K562 (cell line): ENCODE measurements around the gene HAAO. TPM values are rescaled to one million over a fixed set of nuclear protein-coding genes. Genes with fewer than 3 reads are reported as not detected.

ENCODE experiments used
- ATAC-seq: fragments of 200-7000 bp; cut with Tn5 transposase; 3 replicates; pipeline ENCODE4 v1.9.1; 2020; ENCODE audit warnings: moderate library complexity
- BruUV-seq: library from RNA; stranded (reverse); fragments of 400-500 nt; replicated peaks from 2 replicates; lab custom pipeline; 2021; lab: Mats Ljungman, UMichigan
- CTCF ChIA-PET: fragments of 300-600 bp; formaldehyde crosslinking; extraction: SDS; loops from one replicate; lab custom pipeline; 2021; ENCODE audit warnings: low intra/inter-chr PET ratio; lab: Yijun Ruan, JAX
- POLR2A ChIA-PET: fragments of 300-600, 350-650 bp; sonication (Branson Sonifier 250); formaldehyde crosslinking; extraction: SDS; loops from one replicate; lab custom pipeline; 2021; ENCODE audit warnings: antibody characterized with exemption, inconsistent platforms; lab: Yijun Ruan, JAX
- DNase-seq, 4 experiments: peaks; one replicate each; pipeline versions ENCODE4 v3.0.0 to v3.0.0-alpha.2; 2011 to 2018; ENCODE audit warnings: low spot score in 3 of 4, mixed read lengths in 3 of 4; ENCODE audit errors: extremely low read depth in 1 of 4
- FAIRE-seq: peaks from 2 replicates; lab custom pipeline; 2011; peaks lifted over from hg19 to GRCh38; lab: Jason Lieb, UNC
- H2AFZ ChIP-seq: 2 replicates; pipeline ENCODE4 v1.6.0; 2011; ENCODE audit warnings: low read depth, low read length, control low read depth, inconsistent platforms
- H3K27ac ChIP-seq: fragments of 200-600 bp; 3 replicates; pipeline ENCODE4 v1.8.0; 2011; ENCODE audit warnings: low read depth, mild to moderate bottlenecking, control low read depth, inconsistent platforms, low read length, moderate library complexity, mixed read lengths; ENCODE audit errors: extremely low read depth
- H3K27me3 ChIP-seq, 2 experiments: fragments of 300-600 bp in 1 of 2; 2 replicates in 1 of 2; 3 replicates in 1 of 2; pipeline versions ENCODE4 v1.6.0 to v1.8.0; 2011; ENCODE audit warnings: inconsistent platforms in 2 of 2, low read length in 2 of 2, mild to moderate bottlenecking in 1 of 2, mixed read lengths in 1 of 2, moderate library complexity in 1 of 2; ENCODE audit not compliant: control insufficient read depth in 2 of 2, insufficient read depth in 2 of 2
- H3K36me3 ChIP-seq: fragments of 300-600 bp; 3 replicates; pipeline ENCODE4 v1.8.0; 2011; ENCODE audit warnings: mild to moderate bottlenecking, low read length, inconsistent platforms; ENCODE audit not compliant: control insufficient read depth, insufficient read depth
- H3K4me1 ChIP-seq, 2 experiments: fragments of 200-600 bp in 1 of 2; replicated peaks in 1 of 2; 2 replicates in 1 of 2; 3 replicates in 1 of 2; pipeline versions ENCODE4 v1.5.1 to v1.8.0; 2011; ENCODE audit warnings: inconsistent platforms in 2 of 2, low read length in 2 of 2, mild to moderate bottlenecking in 1 of 2, mixed read lengths in 1 of 2, moderate library complexity in 1 of 2; ENCODE audit not compliant: control insufficient read depth in 2 of 2, insufficient read depth in 2 of 2
- H3K4me2 ChIP-seq: 2 replicates; pipeline ENCODE4 v1.6.1; 2011; ENCODE audit warnings: low read length, control low read depth, inconsistent platforms, mixed read lengths; ENCODE audit not compliant: insufficient read depth
- H3K4me3 ChIP-seq: fragments of 200-600 bp; sonication (generic), shearing (Covaris generic); 2 replicates; pipeline ENCODE4 v1.5.1; 2016; ENCODE audit warnings: control low read depth, inconsistent platforms
- H3K79me2 ChIP-seq: fragments of 200-600 bp; 3 replicates; pipeline ENCODE4 v1.8.0; 2011; ENCODE audit warnings: low read length, inconsistent platforms; ENCODE audit not compliant: control insufficient read depth, insufficient read depth
- H3K9ac ChIP-seq, 2 experiments: 2 replicates each; pipeline versions ENCODE4 v1.6.0 to v1.6.1; 2011; ENCODE audit warnings: low read depth in 2 of 2, low read length in 2 of 2, control low read depth in 1 of 2, inconsistent platforms in 1 of 2, mild to moderate bottlenecking in 1 of 2, mixed read lengths in 1 of 2; ENCODE audit not compliant: insufficient read depth in 1 of 2
- H3K9me1 ChIP-seq: one replicate; pipeline ENCODE4 v1.6.0; 2011; ENCODE audit warnings: inconsistent platforms, mild to moderate bottlenecking, low read length, moderate library complexity; ENCODE audit not compliant: control insufficient read depth, insufficient read depth
- H3K9me3 ChIP-seq: replicated peaks from 2 replicates; pipeline ENCODE4 v1.5.1; 2011; ENCODE audit warnings: low read depth, low read length, inconsistent platforms; ENCODE audit not compliant: control insufficient read depth, insufficient read depth
- H4K20me1 ChIP-seq: replicated peaks from 2 replicates; pipeline ENCODE4 v1.6.1; 2011; ENCODE audit warnings: low read length, inconsistent platforms, mixed read lengths; ENCODE audit not compliant: control insufficient read depth, insufficient read depth
- ATF1 ChIP-seq, 2 experiments: fragments of 450-650 bp in 1 of 2; IDR thresholded peaks; 2 replicates each; pipeline ENCODE4 v1.6.1; 2016; ENCODE audit warnings: missing compliant biosample characterization in 1 of 2, missing genetic modification characterization in 1 of 2
- HDAC3 ChIP-seq: fragments of 450-650 bp; IDR thresholded peaks from 2 replicates; pipeline ENCODE4 v1.6.1; 2018; ENCODE audit warnings: borderline replicate concordance, mild to moderate bottlenecking, moderate library complexity; ENCODE audit not compliant: partially characterized antibody
- HDAC6 ChIP-seq: IDR thresholded peaks from 2 replicates; pipeline ENCODE4 v1.6.1; 2012; ENCODE audit warnings: low read depth, mild to moderate bottlenecking, control low read depth, inconsistent platforms, low read length, moderate library complexity
- HEY1 ChIP-seq: fragments of 250-450 bp; sonication (Bioruptor Pico); IDR thresholded peaks from 2 replicates; pipeline ENCODE4 v1.5.0; 2020; ENCODE audit warnings: mild to moderate bottlenecking, moderate library complexity, borderline replicate concordance
- MTA1 ChIP-seq: fragments of 450-650 bp; IDR thresholded peaks from 2 replicates; pipeline ENCODE4 v1.6.1; 2017; ENCODE audit warnings: borderline replicate concordance
- NCOA1 ChIP-seq: fragments of 450-650 bp; IDR thresholded peaks from 2 replicates; pipeline ENCODE4 v1.6.1; 2016; ENCODE audit warnings: low read depth
- SNIP1 ChIP-seq: fragments of 450-650 bp; IDR thresholded peaks from 2 replicates; pipeline ENCODE4 v1.7.1; 2017; ENCODE audit warnings: low read depth, mild to moderate bottlenecking
- SREBF2 ChIP-seq: sonication (generic); formaldehyde crosslinking; IDR thresholded peaks from 2 replicates; pipeline ENCODE4 v1.4.0; 2020; ENCODE audit warnings: mild to moderate bottlenecking, missing genetic modification reagents
- ZKSCAN8 ChIP-seq: fragments of 200-800 bp; sonication (Bioruptor generic); IDR thresholded peaks from 2 replicates; pipeline ENCODE4 v1.6.1; 2016; ENCODE audit warnings: missing genetic modification characterization, missing compliant biosample characterization
- ZNF165 ChIP-seq: fragments of 250-450 bp; sonication (Bioruptor Pico); IDR thresholded peaks from 2 replicates; pipeline ENCODE4 v1.4.0; 2020; ENCODE audit warnings: borderline replicate concordance
- WGBS: fragments of 100-300 bp; shearing (Covaris generic); methylation state at CpG from one replicate; pipeline ENCODE4 v1.1.6; 2016; ENCODE audit warnings: low coverage, mixed read lengths; ENCODE audit not compliant: insufficient coverage; ENCODE audit errors: missing lambda C conversion rate; 5-methylcytosine and 5-hydroxymethylcytosine counted together
- in situ Hi-C: fragments of 300-500 bp; cut with MboI; formaldehyde crosslinking; loops from 4 replicates; pipeline ENCODE4 v1.15.0; 2018; ENCODE audit warnings: inconsistent platforms, mixed read lengths
- intact Hi-C: fragments of 100-400 bp; cut with micrococcal nuclease; formaldehyde crosslinking; loops from 2 replicates; pipeline ENCODE4 v1.14.2; 2022
- polyA plus RNA-seq, 8 experiments: library from polyadenylated mRNA; depleted of rRNA in 4 of 8; stranded (reverse) in 5 of 8; unstranded in 3 of 8; fragments of >200 nt; fragmentation: Nextera tagmentation in 2 of 8; fragmentation: Illumina TruSeq in 1 of 8; extraction: Ambion mirVana in 2 of 8; extraction: Trizol in 1 of 8; gene quantifications; 2 replicates each; pipeline versions ENCODE4 v1.2.1 to v1.2.3, GENCODE V29; 2011 to 2014; ENCODE audit warnings: inconsistent platforms in 1 of 8, missing spikeins in 1 of 8
- total RNA-seq, 7 experiments: library from RNA; depleted of rRNA in 6 of 7; stranded (reverse); fragments of >200 nt in 6 of 7; fragmentation: Illumina TruSeq in 2 of 7; extraction: Trizol in 2 of 7; gene quantifications; 2 replicates each; pipeline versions ENCODE4 v1.2.1 to v1.2.3, GENCODE V29; 2011 to 2021; ENCODE audit warnings: low replicate concordance in 1 of 7
- TF ChIP-seq, protein P1 (sequence below): sonication (generic); formaldehyde crosslinking; IDR thresholded peaks from 2 replicates; pipeline ENCODE4 v1.8.1; 2023; ENCODE audit warnings: mild to moderate bottlenecking, missing genetic modification reagents
- TF ChIP-seq, protein P2 (sequence below): fragments of 450-650 bp; IDR thresholded peaks from 2 replicates; pipeline ENCODE4 v1.6.1; 2016; ENCODE audit warnings: low read depth

The HAAO gene
- total and polyA plus RNA-seq, 9 of the 15 experiments (the other 6 are each of a cell fraction or from before 2014, with no cell fraction given), result not detected

DNA sequence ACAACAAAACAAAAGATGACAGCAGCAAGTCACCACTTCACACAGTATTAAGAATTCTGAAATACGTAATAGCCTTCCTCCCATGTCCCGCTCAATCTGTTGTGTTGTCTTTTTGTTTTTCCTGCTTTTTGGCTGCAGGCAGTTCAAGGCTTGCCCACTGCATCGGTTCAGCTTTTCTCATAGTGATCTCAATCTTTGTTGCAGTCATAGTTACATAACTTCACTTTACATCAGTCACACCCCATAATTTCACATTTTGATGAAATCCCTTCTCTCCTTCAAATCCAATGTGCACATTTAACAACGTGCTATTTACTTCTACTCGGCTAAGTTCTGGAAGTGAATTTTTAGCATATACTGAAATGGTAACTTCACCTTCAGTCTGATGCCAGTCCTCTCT is 33.8 kb upstream of the HAAO start (continued):
- TF ChIP-seq HDAC6 (no peak), NCOA1 (no peak), MTA1 (no peak), HEY1 (CRISPR knock-in tag) (no peak), SREBF2 (CRISPR knock-in tag) (no peak), SNIP1 (no peak)
- TF ChIP-seq, protein P1, sequence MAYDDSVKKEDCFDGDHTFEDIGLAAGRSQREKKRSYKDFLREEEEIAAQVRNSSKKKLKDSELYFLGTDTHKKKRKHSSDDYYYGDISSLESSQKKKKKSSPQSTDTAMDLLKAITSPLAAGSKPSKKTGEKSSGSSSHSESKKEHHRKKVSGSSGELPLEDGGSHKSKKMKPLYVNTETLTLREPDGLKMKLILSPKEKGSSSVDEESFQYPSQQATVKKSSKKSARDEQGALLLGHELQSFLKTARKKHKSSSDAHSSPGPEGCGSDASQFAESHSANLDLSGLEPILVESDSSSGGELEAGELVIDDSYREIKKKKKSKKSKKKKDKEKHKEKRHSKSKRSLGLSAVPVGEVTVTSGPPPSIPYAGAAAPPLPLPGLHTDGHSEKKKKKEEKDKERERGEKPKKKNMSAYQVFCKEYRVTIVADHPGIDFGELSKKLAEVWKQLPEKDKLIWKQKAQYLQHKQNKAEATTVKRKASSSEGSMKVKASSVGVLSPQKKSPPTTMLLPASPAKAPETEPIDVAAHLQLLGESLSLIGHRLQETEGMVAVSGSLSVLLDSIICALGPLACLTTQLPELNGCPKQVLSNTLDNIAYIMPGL (CRISPR knock-in tag), result no peak

- Histone ChIP-seq H3K9ac (no peak overlapping the region), H3K79me2 (no peaks in the 10 kb centered on the region), H3K4me1 (peaks cover 3 to 9% of the 10 kb centered on the region in 2 experiments; a peak in 2 of 5 replicates), H2AFZ (no peak overlapping the region), H3K4me2 (no peak overlapping the region), H3K4me3 (no peak overlapping the region), H3K27ac (no peak overlapping the region), H4K20me1 (0 out of 2 replicates have a peak, but pooled peaks cover 8% of the 10 kb centered on the region), H3K27me3 (no peaks in the 10 kb centered on the region; a peak in 1 of 5 replicates), H3K9me3 (no peaks in the 10 kb centered on the region), H3K36me3 (no peaks in the 10 kb centered on the region), H3K9me1 (no peaks in the 10 kb centered on the region)
- ATAC-seq (no peak), DNase-seq (no peak), FAIRE-seq (no peak)
- 21% methylated on average over 2 of the region's 2 CpGs for WGBS
- BruUV-seq, result no TSS peak
- intact Hi-C loops (no loop called here), in situ Hi-C loops (loop anchor here (10.0 kb wide), 1 partner anchor 660 kb away; no protein-coding TSS in a partner anchor)
- CTCF ChIA-PET, result interaction anchor here (1.1 kb wide), 1 partner anchor 785 kb away, joined by 3 read pairs; no protein-coding TSS in a partner anchor
- POLR2A ChIA-PET, result interaction anchor here (0.7 to 1.7 kb wide), 2 partner anchors 14 to 707 kb away, joined by 4 read pairs; no protein-coding TSS in a partner anchor
- no peak for TF ChIP-seq HDAC3
- no peak for TF ChIP-seq NCOA1
- no peak for TF ChIP-seq ZKSCAN8 (CRISPR knock-in tag)
- TF ChIP-seq, protein P2, sequence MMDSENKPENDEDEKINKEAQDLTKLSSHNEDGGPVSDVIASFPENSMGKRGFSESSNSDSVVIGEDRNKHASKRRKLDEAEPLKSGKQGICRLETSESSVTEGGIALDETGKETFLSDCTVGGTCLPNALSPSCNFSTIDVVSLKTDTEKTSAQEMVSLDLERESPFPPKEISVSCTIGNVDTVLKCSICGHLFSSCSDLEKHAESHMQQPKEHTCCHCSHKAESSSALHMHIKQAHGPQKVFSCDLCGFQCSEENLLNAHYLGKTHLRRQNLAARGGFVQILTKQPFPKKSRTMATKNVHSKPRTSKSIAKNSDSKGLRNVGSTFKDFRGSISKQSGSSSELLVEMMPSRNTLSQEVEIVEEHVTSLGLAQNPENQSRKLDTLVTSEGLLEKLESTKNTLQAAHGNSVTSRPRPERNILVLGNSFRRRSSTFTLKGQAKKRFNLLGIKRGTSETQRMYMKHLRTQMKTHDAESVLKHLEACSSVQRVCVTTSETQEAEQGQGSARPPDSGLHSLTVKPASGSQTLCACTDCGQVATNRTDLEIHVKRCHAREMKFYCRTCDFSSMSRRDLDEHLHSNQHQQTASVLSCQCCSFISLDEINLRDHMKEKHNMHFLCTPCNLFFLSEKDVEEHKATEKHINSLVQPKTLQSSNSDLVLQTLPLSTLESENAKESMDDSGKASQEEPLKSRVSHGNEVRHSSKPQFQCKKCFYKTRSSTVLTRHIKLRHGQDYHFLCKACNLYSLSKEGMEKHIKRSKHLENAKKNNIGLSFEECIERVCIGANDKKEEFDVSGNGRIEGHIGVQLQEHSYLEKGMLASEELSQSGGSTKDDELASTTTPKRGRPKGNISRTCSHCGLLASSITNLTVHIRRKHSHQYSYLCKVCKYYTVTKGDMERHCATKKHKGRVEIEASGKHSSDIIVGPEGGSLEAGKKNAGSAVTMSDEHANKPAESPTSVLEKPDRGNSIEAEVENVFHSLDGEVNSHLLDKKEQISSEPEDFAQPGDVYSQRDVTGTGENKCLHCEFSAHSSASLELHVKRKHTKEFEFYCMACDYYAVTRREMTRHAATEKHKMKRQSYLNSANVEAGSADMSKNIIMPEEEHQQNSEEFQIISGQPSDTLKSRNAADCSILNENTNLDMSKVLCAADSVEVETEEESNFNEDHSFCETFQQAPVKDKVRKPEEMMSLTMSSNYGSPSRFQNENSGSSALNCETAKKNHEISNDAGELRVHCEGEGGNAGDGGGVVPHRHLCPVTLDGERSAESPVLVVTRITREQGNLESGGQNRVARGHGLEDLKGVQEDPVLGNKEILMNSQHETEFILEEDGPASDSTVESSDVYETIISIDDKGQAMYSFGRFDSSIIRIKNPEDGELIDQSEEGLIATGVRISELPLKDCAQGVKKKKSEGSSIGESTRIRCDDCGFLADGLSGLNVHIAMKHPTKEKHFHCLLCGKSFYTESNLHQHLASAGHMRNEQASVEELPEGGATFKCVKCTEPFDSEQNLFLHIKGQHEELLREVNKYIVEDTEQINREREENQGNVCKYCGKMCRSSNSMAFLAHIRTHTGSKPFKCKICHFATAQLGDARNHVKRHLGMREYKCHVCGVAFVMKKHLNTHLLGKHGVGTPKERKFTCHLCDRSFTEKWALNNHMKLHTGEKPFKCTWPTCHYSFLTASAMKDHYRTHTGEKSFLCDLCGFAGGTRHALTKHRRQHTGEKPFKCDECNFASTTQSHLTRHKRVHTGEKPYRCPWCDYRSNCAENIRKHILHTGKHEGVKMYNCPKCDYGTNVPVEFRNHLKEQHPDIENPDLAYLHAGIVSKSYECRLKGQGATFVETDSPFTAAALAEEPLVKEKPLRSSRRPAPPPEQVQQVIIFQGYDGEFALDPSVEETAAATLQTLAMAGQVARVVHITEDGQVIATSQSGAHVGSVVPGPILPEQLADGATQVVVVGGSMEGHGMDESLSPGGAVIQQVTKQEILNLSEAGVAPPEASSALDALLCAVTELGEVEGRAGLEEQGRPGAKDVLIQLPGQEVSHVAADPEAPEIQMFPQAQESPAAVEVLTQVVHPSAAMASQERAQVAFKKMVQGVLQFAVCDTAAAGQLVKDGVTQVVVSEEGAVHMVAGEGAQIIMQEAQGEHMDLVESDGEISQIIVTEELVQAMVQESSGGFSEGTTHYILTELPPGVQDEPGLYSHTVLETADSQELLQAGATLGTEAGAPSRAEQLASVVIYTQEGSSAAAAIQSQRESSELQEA, result no peak
- no peak for TF ChIP-seq ZNF165 (CRISPR knock-in tag)
- TF ChIP-seq ATF1 (CRISPR knock-in tag; IDR thresholded peaks at IDR 0.05), result no peak
- TF ChIP-seq ATF1 (tag; IDR thresholded peaks at IDR 0.05), result no peak
Observed at GRCh38 chr2:42824454-42824807, 32.0 kb upstream of the HAAO start.
